Measurements from ENCODE around the gene NANS.

- TF ChIP-seq EZH2 (IDR thresholded peaks at IDR 0.05) (no peak), POLR2AphosphoS5 (IDR thresholded peaks at IDR 0.05; ENCODE audit: borderline replicate concordance, low read depth, low read length) (no peak)
Observed at GRCh38 chr9:98018347-98018746, 38.2 kb upstream of the NANS start.
